GM23338 (cell line): ENCODE data around the gene FCN1. TPM values are rescaled to one million over a fixed set of nuclear protein-coding genes. Genes with fewer than 3 reads are reported as not detected.

Source experiments
- ATAC-seq: fragments of 200-7000 bp; cut with Tn5 transposase; 3 replicates; pipeline ENCODE4 v1.9.1; 2020
- DNase-seq: peaks from one replicate; pipeline ENCODE4 v3.0.0-alpha.2; 2015; ENCODE audit warnings: low spot score
- H2AFZ ChIP-seq: fragments of 200-600 bp; sonication (generic); 2 replicates; pipeline ENCODE4 v1.8.0; 2016; ENCODE audit warnings: antibody characterized with exemption, mild to moderate bottlenecking, moderate library complexity
- H3F3A ChIP-seq: fragments of 200-600 bp; sonication (generic); replicated peaks from 2 replicates; pipeline ENCODE4 v1.8.0; 2017; ENCODE audit warnings: antibody characterized with exemption, mixed run types, low read depth
- H3K27ac ChIP-seq: fragments of 200-600 bp; sonication (generic); 2 replicates; pipeline ENCODE4 v1.6.1; 2016; ENCODE audit warnings: low read depth
- H3K27me3 ChIP-seq: fragments of 200-600 bp; sonication (generic); 2 replicates; pipeline ENCODE4 v1.8.0; 2016; ENCODE audit warnings: mild to moderate bottlenecking, mixed run types, moderate library complexity; ENCODE audit not compliant: insufficient read depth
- H3K36me3 ChIP-seq: fragments of 200-600 bp; sonication (generic); 2 replicates; pipeline ENCODE4 v1.8.0; 2016; ENCODE audit warnings: mild to moderate bottlenecking; ENCODE audit not compliant: insufficient read depth
- H3K4me1 ChIP-seq: fragments of 200-600 bp; sonication (generic); 2 replicates; pipeline ENCODE4 v1.8.0; 2016; ENCODE audit warnings: mild to moderate bottlenecking, moderate library complexity; ENCODE audit not compliant: insufficient read depth
- H3K4me2 ChIP-seq: fragments of 200-600 bp; sonication (generic); 2 replicates; pipeline ENCODE4 v1.7.1; 2017; ENCODE audit warnings: mixed run types
- H3K4me3 ChIP-seq: fragments of 200-600 bp; sonication (generic); 2 replicates; pipeline ENCODE4 v1.6.1; 2016; ENCODE audit warnings: mixed run types
- H3K79me2 ChIP-seq: fragments of 200-600 bp; sonication (generic); replicated peaks from 2 replicates; pipeline ENCODE4 v1.8.0; 2017; ENCODE audit warnings: mild to moderate bottlenecking; ENCODE audit not compliant: insufficient read depth
- H3K9me2 ChIP-seq: fragments of 200-600 bp; sonication (generic); 2 replicates; pipeline ENCODE4 v1.8.0; 2017; ENCODE audit not compliant: insufficient read depth
- H4K20me1 ChIP-seq: fragments of 200-600 bp; sonication (generic); replicated peaks from 2 replicates; pipeline ENCODE4 v1.8.0; 2017; ENCODE audit warnings: mild to moderate bottlenecking; ENCODE audit not compliant: insufficient read depth
- H3K27ac Mint-ChIP-seq: 2 replicates; pipeline ENCODE4 v1.8.0; 2020; ENCODE audit warnings: inconsistent platforms, mild to moderate bottlenecking, moderate library complexity, mixed read lengths
- H3K27me3 Mint-ChIP-seq: 3 replicates; pipeline ENCODE4 v1.8.0; 2022; ENCODE audit warnings: low read depth, mild to moderate bottlenecking, moderate library complexity, mixed read lengths, inconsistent platforms; ENCODE audit not compliant: insufficient read depth, poor library complexity
- H3K36me3 Mint-ChIP-seq: 3 replicates; pipeline ENCODE4 v1.8.0; 2021; ENCODE audit warnings: low read depth, mild to moderate bottlenecking, inconsistent platforms, moderate library complexity, mixed read lengths
- H3K4me1 Mint-ChIP-seq: 3 replicates; pipeline ENCODE4 v1.8.0; 2020; ENCODE audit warnings: mild to moderate bottlenecking, inconsistent platforms, mixed read lengths
- H3K4me3 Mint-ChIP-seq: 3 replicates; pipeline ENCODE4 v1.8.0; 2021; ENCODE audit warnings: moderate library complexity, mild to moderate bottlenecking, inconsistent platforms, mixed read lengths
- H3K9me3 Mint-ChIP-seq: 3 replicates; pipeline ENCODE4 v1.8.0; 2020; ENCODE audit warnings: moderate library complexity, mild to moderate bottlenecking, inconsistent platforms, mixed read lengths
- CREB1 ChIP-seq: fragments of 250-450 bp; sonication (Bioruptor Pico); IDR thresholded peaks from 2 replicates; pipeline ENCODE4 v1.5.0; 2020; ENCODE audit warnings: low read depth, mild to moderate bottlenecking, moderate library complexity
- CTCF ChIP-seq, 2 experiments: fragments of 200-600 bp in 1 of 2; sonication (generic) in 1 of 2; conservative IDR thresholded peaks; 2 replicates each; pipeline versions ENCODE4 v1.5.1 to v1.6.1; 2016 to 2017; ENCODE audit warnings: antibody characterized with exemption in 2 of 2, low read depth in 2 of 2, mild to moderate bottlenecking in 2 of 2, moderate library complexity in 1 of 2
- EZH2phosphoT487 ChIP-seq: fragments of 200-600 bp; sonication (generic); IDR thresholded peaks from one replicate; pipeline ENCODE4 v1.8.1; 2018; ENCODE audit warnings: antibody characterized with exemption; ENCODE audit not compliant: unreplicated experiment
- JUNB ChIP-seq: IDR thresholded peaks from one replicate; pipeline ENCODE4 v1.6.1; 2016; ENCODE audit warnings: antibody characterized with exemption; ENCODE audit not compliant: unreplicated experiment
- NANOG ChIP-seq: IDR thresholded peaks from 2 replicates; pipeline ENCODE4 v1.6.1; 2016; ENCODE audit warnings: antibody characterized with exemption, borderline replicate concordance
- REST ChIP-seq: IDR thresholded peaks from one replicate; pipeline ENCODE4 v1.6.1; 2018; ENCODE audit warnings: antibody characterized with exemption; ENCODE audit not compliant: unreplicated experiment
- STAT1 ChIP-seq: IDR thresholded peaks from one replicate; pipeline ENCODE4 v1.6.1; 2016; ENCODE audit warnings: antibody characterized with exemption; ENCODE audit not compliant: unreplicated experiment
- ZNF114 ChIP-seq: fragments of 250-450 bp; sonication (Bioruptor Pico); IDR thresholded peaks from 2 replicates; pipeline ENCODE4 v1.5.0; 2020; ENCODE audit warnings: mild to moderate bottlenecking, moderate library complexity
- ZNF331 ChIP-seq: fragments of 250-450 bp; sonication (Bioruptor Pico); IDR thresholded peaks from 2 replicates; pipeline ENCODE4 v1.5.0; 2020; ENCODE audit warnings: low read depth, mild to moderate bottlenecking, moderate library complexity
- polyA plus RNA-seq: library from polyadenylated mRNA; unstranded; fragments of >200 nt; fragmentation: Nextera tagmentation; extraction: Ambion mirVana; gene quantifications from 2 replicates; pipeline ENCODE4 v1.2.1, GENCODE V29; 2016
- total RNA-seq: library from RNA; depleted of rRNA; stranded (reverse); fragments of >200 nt; shearing (Covaris generic); gene quantifications from 2 replicates; pipeline ENCODE4 v1.2.3, GENCODE V29; 2014
- TF ChIP-seq, protein P1 (sequence below): fragments of 250-450 bp; sonication (Bioruptor Pico); IDR thresholded peaks from 2 replicates; pipeline ENCODE4 v1.5.0; 2020; ENCODE audit warnings: mild to moderate bottlenecking, moderate library complexity

Gene FCN1
- total and polyA plus RNA-seq, 2 experiments from 2014 or later, result not detected

GRCh38 chr9:134891053-134891452 is 26.7 kb downstream of the FCN1 start:
- Histone ChIP-seq H3K27me3 (no peaks in the 10 kb centered on the region), H3F3A (no peaks in the 10 kb centered on the region), H3K27ac (no peak overlapping the region), H3K4me3 (no peak overlapping the region), H3K9me2 (no peaks in the 10 kb centered on the region), H4K20me1 (no peaks in the 10 kb centered on the region), H3K4me2 (no peak overlapping the region), H3K4me1 (no peaks in the 10 kb centered on the region), H2AFZ (no peak overlapping the region), H3K79me2 (no peaks in the 10 kb centered on the region), H3K36me3 (no peaks in the 10 kb centered on the region)
- H3K27me3 Mint-ChIP-seq, result no peaks in the 10 kb centered on the region
- no peaks in the 10 kb centered on the region for H3K4me1 Mint-ChIP-seq
- no peak for DNase-seq
- H3K27ac Mint-ChIP-seq, result no peak overlapping the region
- peaks cover 11% of the 10 kb centered on the region; the same call in 1 of the 3 replicates for H3K36me3 Mint-ChIP-seq
- TF ChIP-seq EZH2phosphoT487 (no peak), JUNB (no peak), ZNF331 (CRISPR knock-in tag) (no peak), REST (no peak)
- ATAC-seq, result no peak
- H3K4me3 Mint-ChIP-seq, result no peak overlapping the region
- H3K9me3 Mint-ChIP-seq, result peaks cover 21% of the 10 kb centered on the region

DNA sequence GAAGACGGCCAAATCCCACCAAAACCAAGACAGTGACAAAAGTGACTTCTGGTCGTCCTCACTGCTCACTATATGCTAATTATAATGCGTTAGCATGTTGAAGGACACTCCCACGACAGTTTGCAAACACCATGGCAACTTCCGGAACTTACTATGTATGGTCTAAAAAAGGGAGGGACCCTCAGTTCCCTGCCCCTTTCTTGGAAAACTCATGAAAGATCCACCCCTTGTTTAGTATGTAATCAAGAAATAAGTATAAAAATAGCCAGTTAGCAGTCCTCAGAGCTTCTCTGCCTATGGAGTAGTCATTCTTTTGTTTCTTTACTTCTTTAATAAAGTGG is 27.6 kb downstream of the FCN1 start:
- DNase-seq (no peak), ATAC-seq (no peak)
- Mint-ChIP-seq H3K4me3 (no peak overlapping the region), H3K36me3 (peaks cover 8% of the 10 kb centered on the region; the same call in 1 of the 3 replicates), H3K9me3 (peaks cover 18% of the 10 kb centered on the region), H3K27me3 (no peaks in the 10 kb centered on the region), H3K27ac (no peak overlapping the region), H3K4me1 (no peaks in the 10 kb centered on the region)
- H3K9me2 ChIP-seq, result no peaks in the 10 kb centered on the region
- no peaks in the 10 kb centered on the region for H3K79me2 ChIP-seq
- H3K27ac ChIP-seq, result no peak overlapping the region
- no peaks in the 10 kb centered on the region for H3K36me3 ChIP-seq
- no peaks in the 10 kb centered on the region for H3K4me1 ChIP-seq
- H3K27me3 ChIP-seq, result no peaks in the 10 kb centered on the region
- no peaks in the 10 kb centered on the region for H3F3A ChIP-seq
- H4K20me1 ChIP-seq, result no peaks in the 10 kb centered on the region
- no peak overlapping the region for H2AFZ ChIP-seq
- no peak overlapping the region for H3K4me2 ChIP-seq
- H3K4me3 ChIP-seq, result no peak overlapping the region
- TF ChIP-seq CTCF (conservative IDR thresholded peaks at IDR 0.05; ENCODE audit: low read depth in 2 of 2) (no peak), EZH2phosphoT487 (no peak), JUNB (no peak), CREB1 (CRISPR knock-in tag) (no peak), ZNF331 (CRISPR knock-in tag) (no peak), NANOG (no peak), ZNF114 (CRISPR knock-in tag) (no peak), STAT1 (no peak)
- TF ChIP-seq, protein P1, sequence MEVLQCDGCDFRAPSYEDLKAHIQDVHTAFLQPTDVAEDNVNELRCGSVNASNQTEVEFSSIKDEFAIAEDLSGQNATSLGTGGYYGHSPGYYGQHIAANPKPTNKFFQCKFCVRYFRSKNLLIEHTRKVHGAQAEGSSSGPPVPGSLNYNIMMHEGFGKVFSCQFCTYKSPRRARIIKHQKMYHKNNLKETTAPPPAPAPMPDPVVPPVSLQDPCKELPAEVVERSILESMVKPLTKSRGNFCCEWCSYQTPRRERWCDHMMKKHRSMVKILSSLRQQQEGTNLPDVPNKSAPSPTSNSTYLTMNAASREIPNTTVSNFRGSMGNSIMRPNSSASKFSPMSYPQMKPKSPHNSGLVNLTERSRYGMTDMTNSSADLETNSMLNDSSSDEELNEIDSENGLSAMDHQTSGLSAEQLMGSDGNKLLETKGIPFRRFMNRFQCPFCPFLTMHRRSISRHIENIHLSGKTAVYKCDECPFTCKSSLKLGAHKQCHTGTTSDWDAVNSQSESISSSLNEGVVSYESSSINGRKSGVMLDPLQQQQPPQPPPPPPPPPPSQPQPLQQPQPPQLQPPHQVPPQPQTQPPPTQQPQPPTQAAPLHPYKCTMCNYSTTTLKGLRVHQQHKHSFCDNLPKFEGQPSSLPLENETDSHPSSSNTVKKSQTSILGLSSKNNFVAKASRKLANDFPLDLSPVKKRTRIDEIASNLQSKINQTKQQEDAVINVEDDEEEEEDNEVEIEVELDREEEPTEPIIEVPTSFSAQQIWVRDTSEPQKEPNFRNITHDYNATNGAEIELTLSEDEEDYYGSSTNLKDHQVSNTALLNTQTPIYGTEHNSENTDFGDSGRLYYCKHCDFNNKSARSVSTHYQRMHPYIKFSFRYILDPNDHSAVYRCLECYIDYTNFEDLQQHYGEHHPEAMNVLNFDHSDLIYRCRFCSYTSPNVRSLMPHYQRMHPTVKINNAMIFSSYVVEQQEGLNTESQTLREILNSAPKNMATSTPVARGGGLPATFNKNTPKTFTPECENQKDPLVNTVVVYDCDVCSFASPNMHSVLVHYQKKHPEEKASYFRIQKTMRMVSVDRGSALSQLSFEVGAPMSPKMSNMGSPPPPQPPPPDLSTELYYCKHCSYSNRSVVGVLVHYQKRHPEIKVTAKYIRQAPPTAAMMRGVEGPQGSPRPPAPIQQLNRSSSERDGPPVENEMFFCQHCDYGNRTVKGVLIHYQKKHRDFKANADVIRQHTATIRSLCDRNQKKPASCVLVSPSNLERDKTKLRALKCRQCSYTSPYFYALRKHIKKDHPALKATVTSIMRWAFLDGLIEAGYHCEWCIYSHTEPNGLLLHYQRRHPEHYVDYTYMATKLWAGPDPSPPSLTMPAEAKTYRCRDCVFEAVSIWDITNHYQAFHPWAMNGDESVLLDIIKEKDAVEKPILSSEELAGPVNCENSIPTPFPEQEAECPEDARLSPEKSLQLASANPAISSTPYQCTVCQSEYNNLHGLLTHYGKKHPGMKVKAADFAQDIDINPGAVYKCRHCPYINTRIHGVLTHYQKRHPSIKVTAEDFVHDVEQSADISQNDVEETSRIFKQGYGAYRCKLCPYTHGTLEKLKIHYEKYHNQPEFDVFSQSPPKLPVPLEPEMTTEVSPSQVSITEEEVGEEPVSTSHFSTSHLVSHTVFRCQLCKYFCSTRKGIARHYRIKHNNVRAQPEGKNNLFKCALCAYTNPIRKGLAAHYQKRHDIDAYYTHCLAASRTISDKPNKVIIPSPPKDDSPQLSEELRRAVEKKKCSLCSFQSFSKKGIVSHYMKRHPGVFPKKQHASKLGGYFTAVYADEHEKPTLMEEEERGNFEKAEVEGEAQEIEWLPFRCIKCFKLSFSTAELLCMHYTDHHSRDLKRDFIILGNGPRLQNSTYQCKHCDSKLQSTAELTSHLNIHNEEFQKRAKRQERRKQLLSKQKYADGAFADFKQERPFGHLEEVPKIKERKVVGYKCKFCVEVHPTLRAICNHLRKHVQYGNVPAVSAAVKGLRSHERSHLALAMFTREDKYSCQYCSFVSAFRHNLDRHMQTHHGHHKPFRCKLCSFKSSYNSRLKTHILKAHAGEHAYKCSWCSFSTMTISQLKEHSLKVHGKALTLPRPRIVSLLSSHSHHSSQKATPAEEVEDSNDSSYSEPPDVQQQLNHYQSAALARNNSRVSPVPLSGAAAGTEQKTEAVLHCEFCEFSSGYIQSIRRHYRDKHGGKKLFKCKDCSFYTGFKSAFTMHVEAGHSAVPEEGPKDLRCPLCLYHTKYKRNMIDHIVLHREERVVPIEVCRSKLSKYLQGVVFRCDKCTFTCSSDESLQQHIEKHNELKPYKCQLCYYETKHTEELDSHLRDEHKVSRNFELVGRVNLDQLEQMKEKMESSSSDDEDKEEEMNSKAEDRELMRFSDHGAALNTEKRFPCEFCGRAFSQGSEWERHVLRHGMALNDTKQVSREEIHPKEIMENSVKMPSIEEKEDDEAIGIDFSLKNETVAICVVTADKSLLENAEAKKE (CRISPR knock-in tag), result no peak
